ENCODE data around the gene CACNG3. TPM values are rescaled to one million over a fixed set of nuclear protein-coding genes. Genes with fewer than 3 reads are reported as not detected.

CACNG3 gene
- total RNA-seq, 6 experiments from 2014 or later: not detected

DNA sequence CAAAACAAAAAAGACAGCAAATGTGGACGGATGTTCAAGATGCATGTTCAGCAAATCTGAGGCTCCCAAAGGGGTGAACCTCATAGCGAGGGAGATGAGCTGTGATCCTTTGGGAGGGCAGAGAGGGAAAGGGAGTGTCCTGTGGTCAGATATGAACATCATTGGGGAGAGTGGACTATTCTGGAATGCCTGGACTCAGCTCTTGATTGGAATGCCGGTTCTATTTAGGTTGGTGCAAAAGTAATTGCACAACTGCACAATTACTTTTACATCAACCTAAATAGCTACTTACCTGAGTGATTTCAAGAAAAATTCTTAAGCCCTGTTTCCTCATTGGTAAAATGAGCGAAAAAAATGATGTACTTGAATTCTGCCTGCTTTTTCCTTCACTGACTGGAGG, 89.6 kb downstream of the CACNG3 start:
- no peak for TF ChIP-seq POLR2A (IDR thresholded peaks at IDR 0.05)
- TF ChIP-seq, protein P1, sequence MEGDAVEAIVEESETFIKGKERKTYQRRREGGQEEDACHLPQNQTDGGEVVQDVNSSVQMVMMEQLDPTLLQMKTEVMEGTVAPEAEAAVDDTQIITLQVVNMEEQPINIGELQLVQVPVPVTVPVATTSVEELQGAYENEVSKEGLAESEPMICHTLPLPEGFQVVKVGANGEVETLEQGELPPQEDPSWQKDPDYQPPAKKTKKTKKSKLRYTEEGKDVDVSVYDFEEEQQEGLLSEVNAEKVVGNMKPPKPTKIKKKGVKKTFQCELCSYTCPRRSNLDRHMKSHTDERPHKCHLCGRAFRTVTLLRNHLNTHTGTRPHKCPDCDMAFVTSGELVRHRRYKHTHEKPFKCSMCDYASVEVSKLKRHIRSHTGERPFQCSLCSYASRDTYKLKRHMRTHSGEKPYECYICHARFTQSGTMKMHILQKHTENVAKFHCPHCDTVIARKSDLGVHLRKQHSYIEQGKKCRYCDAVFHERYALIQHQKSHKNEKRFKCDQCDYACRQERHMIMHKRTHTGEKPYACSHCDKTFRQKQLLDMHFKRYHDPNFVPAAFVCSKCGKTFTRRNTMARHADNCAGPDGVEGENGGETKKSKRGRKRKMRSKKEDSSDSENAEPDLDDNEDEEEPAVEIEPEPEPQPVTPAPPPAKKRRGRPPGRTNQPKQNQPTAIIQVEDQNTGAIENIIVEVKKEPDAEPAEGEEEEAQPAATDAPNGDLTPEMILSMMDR (IDR thresholded peaks at IDR 0.05): no peak
- intact Hi-C loops (cut with DNase I): no loop called here
- no peak for ATAC-seq

GRCh38 chr16:24346734-24347133, 90.6 kb downstream of the CACNG3 start:
- no peaks in the 10 kb centered on the region for H3K27me3 ChIP-seq
- intact Hi-C loops (cut with DNase I): no loop called here
- no peaks in the 10 kb centered on the region for H3K9me3 ChIP-seq
- DNase-seq: no peak
- no peak overlapping the region for H3K27ac ChIP-seq
- 41% methylated on average over 11 of the region's 11 CpGs for WGBS (ENCODE audit: insufficient coverage, low coverage, low lambda C conversion rate, missing lambda C conversion rate)
- no peaks in the 10 kb centered on the region for H3K36me3 ChIP-seq
- no peak for TF ChIP-seq POLR2A (IDR thresholded peaks at IDR 0.05)
- TF ChIP-seq, protein P1 (IDR thresholded peaks at IDR 0.05): no peak
- no peak for ATAC-seq
- no peaks in the 10 kb centered on the region for H3K4me1 ChIP-seq
- no peak overlapping the region for H3K4me3 ChIP-seq

More for the DNA sequence above, 89.6 kb downstream of the CACNG3 start:
- Histone ChIP-seq H3K4me3 (no peak overlapping the region), H3K27me3 (no peaks in the 10 kb centered on the region), H3K9me3 (no peaks in the 10 kb centered on the region), H3K27ac (no peak overlapping the region), H3K4me1 (no peaks in the 10 kb centered on the region), H3K36me3 (no peaks in the 10 kb centered on the region)
- no peak for DNase-seq
- WGBS (ENCODE audit: insufficient coverage, low coverage, low lambda C conversion rate, missing lambda C conversion rate): 42% methylated on average over 4 of the region's 4 CpGs

- no peak for DNase-seq
These were observed 91.4 kb downstream of the CACNG3 start for GRCh38 chr16:24347556-24347955.

GRCh38 chr16:24348545-24349290, 92.6 kb downstream of the CACNG3 start:
- TF ChIP-seq, protein P1 (IDR thresholded peaks at IDR 0.05): no peak
- TF ChIP-seq POLR2A (IDR thresholded peaks at IDR 0.05): no peak
- Histone ChIP-seq H3K4me3 (no peak overlapping the region), H3K27me3 (no peaks in the 10 kb centered on the region), H3K27ac (no peak overlapping the region), H3K9me3 (no peaks in the 10 kb centered on the region), H3K4me1 (no peaks in the 10 kb centered on the region), H3K36me3 (no peaks in the 10 kb centered on the region)
- intact Hi-C loops (cut with DNase I): no loop called here
- no peak for ATAC-seq
- 26% methylated on average over 9 of the region's 9 CpGs for WGBS (ENCODE audit: insufficient coverage, low coverage, low lambda C conversion rate, missing lambda C conversion rate)
- DNase-seq: no peak

More at GRCh38 chr16:24347556-24347955, 91.4 kb downstream of the CACNG3 start:
- intact Hi-C loops (cut with DNase I): no loop called here
- no peak overlapping the region for H3K4me3 ChIP-seq
- H3K4me1 ChIP-seq: no peaks in the 10 kb centered on the region
- no peaks in the 10 kb centered on the region for H3K9me3 ChIP-seq
- no peak overlapping the region for H3K27ac ChIP-seq
- TF ChIP-seq, protein P1 (IDR thresholded peaks at IDR 0.05): no peak
- no peak for TF ChIP-seq POLR2A (IDR thresholded peaks at IDR 0.05)
- no peaks in the 10 kb centered on the region for H3K27me3 ChIP-seq
- 49% methylated on average over 2 of the region's 2 CpGs for WGBS (ENCODE audit: insufficient coverage, low coverage, low lambda C conversion rate, missing lambda C conversion rate)
- H3K36me3 ChIP-seq: no peaks in the 10 kb centered on the region
- ATAC-seq: no peak

Measured in right lobe of liver (tissue), 6 donors.